Mucosa of stomach (tissue), 1 donor: ENCODE measurements around the gene ACTL8.

Source experiments
- H3K27me3 ChIP-seq: one replicate; pipeline ENCODE4 v1.7.0; 2013; ENCODE audit warnings: mild to moderate bottlenecking, low read length; ENCODE audit not compliant: control insufficient read depth, insufficient read depth
- H3K36me3 ChIP-seq: one replicate; pipeline ENCODE4 v1.7.0; 2013; ENCODE audit warnings: low read length; ENCODE audit not compliant: control insufficient read depth, insufficient read depth
- H3K4me1 ChIP-seq: one replicate; pipeline ENCODE4 v1.7.0; 2013; ENCODE audit warnings: mild to moderate bottlenecking, low read length; ENCODE audit not compliant: control insufficient read depth, insufficient read depth
- H3K4me3 ChIP-seq: one replicate; pipeline ENCODE4 v1.7.0; 2013; ENCODE audit warnings: low read length
- H3K9ac ChIP-seq: one replicate; pipeline ENCODE4 v1.7.0; 2013; ENCODE audit warnings: mild to moderate bottlenecking, low read length, moderate library complexity
- H3K9me3 ChIP-seq: one replicate; pipeline ENCODE4 v1.7.0; 2013; ENCODE audit warnings: mild to moderate bottlenecking, low read length, moderate library complexity; ENCODE audit not compliant: control insufficient read depth
- donor health status: Pancreatic carcinoma.

ACTL8 gene

GRCh38 chr1:17860812-17861211 is 105.7 kb downstream of the ACTL8 start:
- no peaks in the 10 kb centered on the region for H3K4me1 ChIP-seq
- no peak overlapping the region for H3K9ac ChIP-seq
- no peak overlapping the region for H3K4me3 ChIP-seq
- no peaks in the 10 kb centered on the region for H3K36me3 ChIP-seq
- no peaks in the 10 kb centered on the region for H3K9me3 ChIP-seq
- H3K27me3 ChIP-seq = peaks cover 6% of the 10 kb centered on the region

- Histone ChIP-seq H3K4me3 (no peak overlapping the region), H3K36me3 (no peaks in the 10 kb centered on the region), H3K27me3 (peaks cover 6% of the 10 kb centered on the region), H3K9ac (no peak overlapping the region), H3K4me1 (no peaks in the 10 kb centered on the region), H3K9me3 (no peaks in the 10 kb centered on the region)
Measured at GRCh38 chr1:17861685-17862084, 106.6 kb downstream of the ACTL8 start.

- Histone ChIP-seq H3K27me3 (peaks cover 6% of the 10 kb centered on the region), H3K36me3 (no peaks in the 10 kb centered on the region), H3K4me1 (no peaks in the 10 kb centered on the region), H3K9me3 (no peaks in the 10 kb centered on the region), H3K4me3 (no peak overlapping the region), H3K9ac (no peak overlapping the region)
Measured at GRCh38 chr1:17862121-17862520, 107.0 kb downstream of the ACTL8 start.

GRCh38 chr1:17865912-17866739 is 111.0 kb downstream of the ACTL8 start:
- H3K9me3 ChIP-seq = no peaks in the 10 kb centered on the region
- H3K36me3 ChIP-seq = no peaks in the 10 kb centered on the region
- H3K27me3 ChIP-seq = no peaks in the 10 kb centered on the region
- H3K9ac ChIP-seq = no peak overlapping the region
- no peak overlapping the region for H3K4me3 ChIP-seq
- H3K4me1 ChIP-seq = no peaks in the 10 kb centered on the region

- Histone ChIP-seq H3K4me3 (no peak overlapping the region), H3K36me3 (no peaks in the 10 kb centered on the region), H3K27me3 (no peaks in the 10 kb centered on the region), H3K9ac (no peak overlapping the region), H3K9me3 (no peaks in the 10 kb centered on the region), H3K4me1 (no peaks in the 10 kb centered on the region)
Measured at GRCh38 chr1:17866740-17867029, 111.6 kb downstream of the ACTL8 start.

GRCh38 chr1:17867470-17867869 is 112.3 kb downstream of the ACTL8 start:
- H3K9me3 ChIP-seq = no peaks in the 10 kb centered on the region
- no peaks in the 10 kb centered on the region for H3K36me3 ChIP-seq
- no peaks in the 10 kb centered on the region for H3K4me1 ChIP-seq
- no peaks in the 10 kb centered on the region for H3K27me3 ChIP-seq
- no peak overlapping the region for H3K9ac ChIP-seq
- H3K4me3 ChIP-seq = no peak overlapping the region

- Histone ChIP-seq H3K9me3 (no peaks in the 10 kb centered on the region), H3K4me1 (no peaks in the 10 kb centered on the region), H3K4me3 (no peak overlapping the region), H3K27me3 (no peaks in the 10 kb centered on the region), H3K9ac (no peak overlapping the region), H3K36me3 (no peaks in the 10 kb centered on the region)
Measured at GRCh38 chr1:17869815-17870214, 114.7 kb downstream of the ACTL8 start.

GRCh38 chr1:17870679-17871078 is 115.5 kb downstream of the ACTL8 start:
- Histone ChIP-seq H3K9me3 (no peaks in the 10 kb centered on the region), H3K36me3 (no peaks in the 10 kb centered on the region), H3K4me3 (no peak overlapping the region), H3K27me3 (no peaks in the 10 kb centered on the region), H3K9ac (no peak overlapping the region), H3K4me1 (no peaks in the 10 kb centered on the region)

- H3K4me3 ChIP-seq = no peak overlapping the region
- H3K9ac ChIP-seq = no peak overlapping the region
- H3K9me3 ChIP-seq = no peaks in the 10 kb centered on the region
- H3K27me3 ChIP-seq = no peaks in the 10 kb centered on the region
- H3K4me1 ChIP-seq = no peaks in the 10 kb centered on the region
- no peaks in the 10 kb centered on the region for H3K36me3 ChIP-seq
Measured at GRCh38 chr1:17873007-17873675, 118.0 kb downstream of the ACTL8 start.

- Histone ChIP-seq H3K4me1 (no peaks in the 10 kb centered on the region), H3K36me3 (no peaks in the 10 kb centered on the region), H3K4me3 (no peak overlapping the region), H3K27me3 (no peaks in the 10 kb centered on the region), H3K9me3 (no peaks in the 10 kb centered on the region), H3K9ac (no peak overlapping the region)
Measured at GRCh38 chr1:17874231-17874630, 119.1 kb downstream of the ACTL8 start.

GRCh38 chr1:17874710-17875109 is 119.6 kb downstream of the ACTL8 start:
- Histone ChIP-seq H3K9me3 (no peaks in the 10 kb centered on the region), H3K4me3 (no peak overlapping the region), H3K36me3 (no peaks in the 10 kb centered on the region), H3K27me3 (no peaks in the 10 kb centered on the region), H3K4me1 (no peaks in the 10 kb centered on the region), H3K9ac (no peak overlapping the region)

GRCh38 chr1:17875171-17875881 is 120.2 kb downstream of the ACTL8 start:
- Histone ChIP-seq H3K36me3 (no peaks in the 10 kb centered on the region), H3K9me3 (no peaks in the 10 kb centered on the region), H3K27me3 (no peaks in the 10 kb centered on the region), H3K4me3 (no peak overlapping the region), H3K9ac (no peak overlapping the region), H3K4me1 (no peaks in the 10 kb centered on the region)
